NCI-H82 treated with DMSO at 0.1 percent for 48 hours (cell line): ENCODE measurements around the gene LCLAT1.

Source experiments
- DNase-seq: peaks from one replicate; lab custom pipeline; 2025; ENCODE audit not compliant: unreplicated experiment; lab: John Stamatoyannopoulos, UW

LCLAT1 gene

DNA sequence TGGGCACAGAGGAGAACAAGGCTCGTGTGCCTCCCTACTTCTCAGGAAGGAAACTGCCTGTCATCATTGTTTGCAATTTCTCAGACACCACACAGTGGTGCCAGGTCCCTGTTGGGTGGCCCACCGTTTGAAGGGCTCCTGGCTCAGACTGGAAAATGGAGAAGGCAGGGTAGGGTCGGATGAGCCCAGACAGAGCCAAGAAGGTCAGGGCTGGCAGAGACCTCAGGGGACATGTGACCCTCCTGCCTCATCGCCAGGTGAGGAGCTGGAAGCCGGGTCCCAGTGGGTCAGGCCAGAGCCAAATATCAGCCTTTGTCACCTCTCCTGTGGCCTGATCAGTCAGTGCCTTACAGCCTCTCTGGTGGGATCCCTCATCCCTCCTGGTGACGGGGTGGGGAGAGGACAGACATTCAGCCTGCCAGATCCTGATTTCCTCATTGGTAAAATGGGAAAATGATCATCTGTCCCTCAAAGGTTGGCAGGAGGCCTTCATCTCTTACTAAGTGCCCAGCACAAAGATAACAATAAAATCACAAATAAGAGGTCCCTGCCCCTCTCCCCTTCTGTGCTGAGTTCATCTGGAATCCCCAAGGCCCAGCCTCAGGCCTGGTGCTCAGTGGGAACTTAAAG, 242.6 kb downstream of the LCLAT1 start:
- DNase-seq: no peak

DNA sequence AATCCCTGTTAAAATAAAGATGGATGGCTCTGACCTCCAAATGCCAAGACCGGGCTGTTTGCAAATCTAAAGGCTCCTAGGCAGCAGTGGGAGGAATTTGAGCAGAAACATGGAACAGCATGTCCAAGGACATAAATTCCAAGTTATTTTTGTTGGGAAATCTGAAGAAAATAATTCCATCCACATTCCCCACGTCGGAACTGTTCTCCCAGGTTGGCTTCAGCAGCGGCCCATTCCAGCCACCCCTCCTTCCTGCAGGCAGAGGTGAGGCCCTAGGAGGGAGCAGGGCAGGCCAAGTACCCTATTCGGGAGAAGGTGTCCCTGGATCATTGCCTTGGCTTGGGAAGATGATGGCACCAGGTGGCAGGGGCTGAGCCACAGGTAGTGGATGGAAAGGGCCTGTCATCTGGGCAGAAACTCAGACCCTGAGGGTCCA, 243.1 kb downstream of the LCLAT1 start:
- DNase-seq: no peak

DNA sequence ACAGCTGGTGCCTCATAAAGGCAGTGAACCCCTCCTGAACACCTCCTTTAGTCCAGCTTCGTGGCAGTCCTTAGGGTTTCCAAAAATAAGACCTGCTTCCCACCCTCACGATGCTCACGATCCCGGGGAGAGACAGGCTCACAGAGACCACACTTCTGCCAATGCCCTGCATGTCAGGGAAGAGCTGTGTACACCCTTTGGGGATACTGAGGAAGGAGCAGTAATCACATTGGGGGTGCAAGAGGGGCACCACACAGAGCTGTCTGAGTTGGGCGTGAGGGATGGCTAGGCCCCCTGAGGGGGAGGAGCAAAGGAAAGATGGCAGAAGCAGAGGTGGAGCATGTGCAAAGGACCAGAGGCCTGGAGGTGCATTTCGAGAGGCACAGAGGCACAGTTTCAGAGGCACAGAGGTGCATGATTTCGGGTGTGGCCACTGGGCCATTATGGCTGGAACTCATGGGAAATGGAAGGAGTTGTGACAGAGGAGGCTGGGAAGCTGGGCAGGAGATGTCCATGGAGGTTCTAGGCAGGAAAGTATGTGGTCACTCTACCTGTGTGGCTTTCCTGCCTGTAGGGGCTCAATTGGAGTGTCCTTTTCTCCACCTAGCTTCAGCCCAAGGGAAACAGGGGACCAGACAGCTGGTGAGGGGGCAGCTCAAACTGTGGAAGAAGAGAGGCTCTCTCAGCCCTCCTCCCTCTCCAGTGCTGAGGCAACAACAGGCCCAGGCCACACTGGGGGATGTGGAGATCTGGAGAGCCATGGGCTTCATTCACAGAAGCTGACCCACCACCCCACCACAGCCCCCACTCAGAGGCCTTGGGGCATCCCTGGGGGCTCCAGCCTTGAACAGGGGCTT, 244.3 kb downstream of the LCLAT1 start:
- no peak for DNase-seq

DNA sequence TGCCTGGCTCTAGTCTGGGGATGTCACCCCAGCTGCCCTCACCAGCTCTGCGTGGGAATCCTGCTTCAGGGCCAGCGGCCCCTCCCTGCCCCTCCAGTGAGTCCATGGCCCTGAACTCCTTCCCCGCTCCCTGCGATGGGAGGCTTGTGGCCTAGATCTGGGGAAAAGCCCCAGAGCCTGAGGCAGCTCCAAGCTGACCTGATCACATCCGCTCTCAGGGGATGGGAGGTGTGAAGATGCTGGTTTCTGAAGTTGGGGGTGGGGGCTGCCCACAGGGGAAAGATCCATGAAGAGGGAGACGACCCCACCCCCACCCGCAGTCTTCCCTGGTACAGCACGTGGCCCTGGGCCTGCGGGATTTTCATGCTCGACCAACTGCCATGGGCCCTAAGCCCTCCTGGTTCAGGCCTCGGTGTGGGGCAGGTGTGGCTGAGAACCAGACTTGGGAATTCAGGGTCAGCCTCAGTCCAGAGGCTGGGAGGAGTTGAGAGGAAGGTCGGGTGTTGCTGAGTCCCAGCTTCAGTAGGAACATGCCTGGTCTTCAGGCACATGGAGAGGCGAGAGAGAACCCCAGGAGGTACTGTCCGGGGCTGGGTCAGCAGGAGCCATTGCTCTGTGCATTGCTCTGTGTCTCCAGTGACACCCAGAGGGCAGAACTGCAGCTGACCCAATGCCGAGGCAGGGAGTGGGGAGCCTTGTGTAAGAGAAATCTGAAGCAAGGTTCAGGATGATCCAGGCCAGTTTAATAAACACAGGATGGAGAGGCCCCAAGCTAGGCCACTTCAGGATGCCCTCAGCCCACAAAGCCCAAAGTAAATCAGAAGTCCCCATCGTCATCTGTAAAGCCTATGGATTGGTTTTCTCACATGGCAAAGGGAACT, 245.1 kb downstream of the LCLAT1 start:
- DNase-seq: no peak

DNA sequence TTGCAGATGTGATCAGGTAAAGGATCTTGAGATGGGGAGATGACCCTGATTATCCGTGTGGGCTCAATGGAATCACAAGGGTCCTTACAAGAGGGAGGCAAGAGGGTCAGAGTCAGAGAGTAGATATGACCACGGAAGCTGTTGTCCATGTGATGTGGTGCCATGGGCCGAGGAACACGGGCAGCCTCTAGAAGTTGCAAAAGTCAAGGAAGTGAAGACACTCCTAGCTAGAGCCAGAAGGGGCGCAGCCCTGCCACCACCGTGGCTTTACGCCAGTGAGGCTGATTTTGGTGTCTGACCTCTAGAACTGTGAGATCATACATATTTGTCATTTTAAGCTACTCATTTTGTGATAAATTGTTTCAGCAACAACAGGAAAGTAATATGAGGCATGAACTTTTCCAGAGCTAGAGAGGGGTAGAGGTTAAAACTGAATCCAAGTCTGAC, 245.8 kb downstream of the LCLAT1 start:
- DNase-seq: no peak
